GM12873 (cell line): ENCODE measurements around the gene ZDHHC24.
A peak's percentile ranks its signal among the peaks of the same experiment; 100 is the strongest.

Source experiments
- CTCF ChIP-seq: IDR thresholded peaks from 2 replicates; pipeline ENCODE4 v1.5.1; 2012; ENCODE audit warnings: low read depth, mild to moderate bottlenecking, moderate library complexity, low read length, control low read depth; ENCODE audit not compliant: insufficient read depth; ENCODE audit errors: missing control alignments

Gene ZDHHC24

GRCh38 chr11:66497206-66497605, 48.6 kb downstream of the ZDHHC24 start:
- no peak for TF ChIP-seq CTCF

- peak; percentile 42 for TF ChIP-seq CTCF
Measured at GRCh38 chr11:66495401-66495854, 50.4 kb downstream of the ZDHHC24 start.

GRCh38 chr11:66494935-66495334, 50.9 kb downstream of the ZDHHC24 start:
- no peak for TF ChIP-seq CTCF

- TF ChIP-seq CTCF: no peak
Measured at GRCh38 chr11:66494458-66494857, 51.4 kb downstream of the ZDHHC24 start.

GRCh38 chr11:66493130-66493529, 52.7 kb downstream of the ZDHHC24 start:
- no peak for TF ChIP-seq CTCF

- TF ChIP-seq CTCF: no peak
Measured at GRCh38 chr11:66492161-66492865, 53.5 kb downstream of the ZDHHC24 start.

GRCh38 chr11:66491315-66491935, 54.4 kb downstream of the ZDHHC24 start:
- TF ChIP-seq CTCF: peak; percentile 55
